H1 (cell line): ENCODE results near the gene F7. TPM values are rescaled to one million over a fixed set of nuclear protein-coding genes. Genes with fewer than 3 reads are reported as not detected.

Experiments used
- CHD7 ChIP-seq: fragments of 300-600 bp; sonication (generic); IDR thresholded peaks from 2 replicates; pipeline ENCODE4 v1.7.1; 2012; ENCODE audit warnings: low read length, moderate library complexity, mild to moderate bottlenecking, inconsistent platforms; ENCODE audit not compliant: insufficient replicate concordance
- SP2 ChIP-seq: IDR thresholded peaks from 2 replicates; pipeline ENCODE4 v1.6.1; 2012; ENCODE audit warnings: mild to moderate bottlenecking, low read length, inconsistent platforms
- polyA plus RNA-seq, 7 experiments: library from polyadenylated mRNA; depleted of rRNA in 3 of 7; stranded (reverse) in 5 of 7; unstranded in 2 of 7; fragments of >200 nt in 5 of 7; fragments of 200-250 nt in 2 of 7; gene quantifications; 1 replicate in 5 of 7; 2 replicates in 1 of 7; 4 replicates in 1 of 7; pipeline versions ENCODE4 v1.2.1 to v1.2.3, GENCODE V29; 2011 to 2013; ENCODE audit warnings: missing spikeins in 2 of 7, mixed read lengths in 2 of 7
- total RNA-seq: library from RNA; stranded (reverse); fragmentation: NEBNext Ultra II Directional; extraction: Animal tissue kit (Norgen Biotek cat#: 25700); gene quantifications from 2 replicates; pipeline ENCODE4 v1.2.1, GENCODE V29; 2021

The F7 gene
- total and polyA plus RNA-seq, 2 of the 8 experiments (the other 6 are each of a cell fraction or from before 2014, with no cell fraction given), result 0.43 to 0.98 TPM

- TF ChIP-seq CHD7 (no peak), SP2 (no peak)
These were observed 33.2 kb upstream of the F7 start (continued) for GRCh38 chr13:113072376-113072775.
